GM19463 (cell line): ENCODE results near the gene RD3L.

Source experiments
- ATAC-seq: cut with Tn5 transposase; IDR thresholded peaks from one replicate; pipeline ENCODE4 v1.9.1; 2021; ENCODE audit warnings: mild to moderate bottlenecking, moderate library complexity; ENCODE audit not compliant: unreplicated experiment

The RD3L gene

DNA sequence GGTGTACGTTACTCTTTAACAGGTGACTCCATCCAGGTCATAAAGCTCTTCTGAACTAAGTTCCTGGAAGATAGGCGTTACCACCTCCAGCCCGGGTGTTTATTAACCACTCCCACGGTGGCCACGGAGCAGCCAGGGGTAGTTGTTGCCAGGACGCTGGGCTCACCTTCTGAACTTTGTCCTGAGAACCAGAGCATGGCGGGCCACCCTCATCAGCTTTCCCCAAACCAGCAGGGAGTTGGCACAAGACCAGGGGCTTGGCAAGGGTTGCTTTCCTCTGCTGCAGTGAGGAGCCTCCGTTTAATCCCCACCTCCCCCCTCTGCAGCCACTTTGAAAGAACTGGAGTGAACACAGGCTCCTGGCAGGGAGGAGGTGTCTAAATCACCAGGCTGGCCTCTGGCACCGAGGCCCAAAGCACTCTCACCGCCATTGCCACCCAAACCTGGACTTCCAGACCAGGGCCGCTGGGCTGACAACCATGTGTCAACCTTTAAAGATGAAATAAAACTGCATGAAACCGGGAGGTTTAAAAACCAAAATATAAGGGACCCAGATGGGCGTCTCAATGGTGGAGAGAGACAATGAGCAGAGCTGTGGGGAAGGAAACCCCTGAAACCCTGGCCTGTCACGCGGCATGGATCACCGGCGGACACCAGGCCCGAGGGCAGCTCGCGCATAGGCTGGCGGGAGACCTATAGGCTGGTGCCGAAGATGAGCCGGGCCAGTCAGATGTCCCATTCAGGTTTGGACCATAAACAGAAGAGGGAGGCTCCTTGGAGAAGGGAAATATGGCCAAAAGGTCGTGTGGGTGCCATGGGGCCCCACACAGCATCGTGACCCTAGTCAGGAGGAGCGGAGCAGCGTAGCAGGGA lies 45.0 kb downstream of the RD3L start:
- ATAC-seq: no peak

DNA sequence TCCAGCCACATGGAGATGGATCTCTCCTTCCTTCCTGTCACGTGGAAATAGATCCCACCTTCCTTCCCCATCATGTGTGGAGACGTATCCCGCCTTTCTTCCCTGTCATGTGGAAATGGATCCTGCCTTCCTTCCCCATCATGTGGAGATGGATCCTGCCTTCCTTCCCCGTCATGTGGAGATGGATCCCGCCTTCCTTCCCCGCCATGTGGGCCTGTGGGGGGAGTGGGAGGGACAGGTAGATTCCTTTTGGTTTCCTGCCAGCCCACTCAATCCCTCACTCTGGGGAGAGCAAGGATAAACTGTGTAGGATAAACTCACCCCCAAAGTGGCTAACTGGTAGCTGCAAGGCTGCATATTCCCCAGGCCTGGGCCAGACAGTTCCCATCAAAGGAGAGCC lies 45.8 kb downstream of the RD3L start:
- no peak for ATAC-seq

DNA sequence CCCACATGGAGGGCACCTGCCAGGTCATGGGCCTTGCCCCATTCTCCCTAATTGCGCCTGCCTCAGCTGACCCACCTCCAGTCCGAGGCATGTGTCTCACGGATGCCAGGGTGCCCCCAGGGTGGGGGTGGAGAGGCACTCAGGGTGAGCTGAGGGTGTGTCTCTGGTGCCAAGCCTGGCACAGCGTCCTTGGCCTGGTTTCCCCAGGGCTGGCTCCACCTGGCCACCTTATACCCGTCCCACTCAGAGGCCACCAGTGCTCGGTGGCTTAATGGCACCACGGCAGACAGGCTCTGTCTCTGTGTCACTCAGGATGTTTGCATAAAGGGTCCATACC lies 47.6 kb downstream of the RD3L start:
- ATAC-seq: no peak

DNA sequence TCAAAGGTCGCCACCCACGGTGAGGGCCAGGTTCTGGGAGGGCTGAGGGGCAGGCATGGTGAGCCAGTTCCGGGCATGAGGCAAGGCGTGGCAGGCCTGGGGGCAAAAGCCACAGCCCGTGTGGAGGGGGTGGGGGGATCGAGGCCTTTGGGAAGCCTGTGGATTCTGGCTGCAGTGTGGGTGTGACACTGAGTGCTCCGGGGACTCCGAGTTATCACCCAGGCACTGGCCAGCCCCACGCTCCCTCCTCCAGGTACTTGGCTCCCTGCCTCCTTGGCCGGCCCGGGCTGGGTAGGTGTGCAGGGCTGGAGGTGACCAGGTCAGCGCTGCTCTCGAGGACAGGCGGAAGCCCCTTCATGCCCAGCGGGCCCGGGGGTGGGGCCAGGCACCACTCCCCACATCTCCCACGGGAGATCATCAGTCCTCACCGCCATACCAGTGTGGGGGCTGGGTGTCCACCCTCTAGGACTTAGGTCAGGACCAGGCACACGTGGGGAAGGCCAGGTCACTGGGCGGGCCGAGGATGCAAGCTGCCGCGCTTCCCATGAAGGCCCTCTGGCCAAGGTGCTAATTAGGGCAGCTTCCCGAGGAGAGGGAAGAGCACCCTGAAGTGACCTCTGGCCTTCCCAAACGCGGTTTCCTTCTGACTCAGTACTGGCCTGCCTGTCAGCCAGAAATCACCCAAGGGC lies 48.2 kb downstream of the RD3L start:
- ATAC-seq: no peak

DNA sequence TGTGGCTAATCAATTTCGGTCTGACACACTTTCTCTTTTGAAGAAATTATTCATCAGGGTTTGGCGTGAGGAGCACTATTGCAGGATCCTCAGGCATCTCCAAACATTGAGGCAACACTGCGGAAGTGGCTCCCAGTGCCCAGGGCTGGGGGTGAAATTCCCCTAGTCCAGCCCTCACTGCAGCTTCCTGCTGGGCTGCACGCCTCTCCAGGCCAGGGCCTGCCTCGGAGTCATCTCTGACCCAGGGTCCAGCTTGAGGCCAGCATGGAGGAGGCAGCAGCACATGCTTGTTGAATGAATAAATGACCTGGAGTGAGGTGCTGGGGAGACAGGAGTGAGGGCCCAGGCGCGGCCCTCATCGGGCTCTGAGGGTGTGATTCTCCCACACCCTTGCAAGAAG lies 50.1 kb downstream of the RD3L start:
- ATAC-seq: no peak

DNA sequence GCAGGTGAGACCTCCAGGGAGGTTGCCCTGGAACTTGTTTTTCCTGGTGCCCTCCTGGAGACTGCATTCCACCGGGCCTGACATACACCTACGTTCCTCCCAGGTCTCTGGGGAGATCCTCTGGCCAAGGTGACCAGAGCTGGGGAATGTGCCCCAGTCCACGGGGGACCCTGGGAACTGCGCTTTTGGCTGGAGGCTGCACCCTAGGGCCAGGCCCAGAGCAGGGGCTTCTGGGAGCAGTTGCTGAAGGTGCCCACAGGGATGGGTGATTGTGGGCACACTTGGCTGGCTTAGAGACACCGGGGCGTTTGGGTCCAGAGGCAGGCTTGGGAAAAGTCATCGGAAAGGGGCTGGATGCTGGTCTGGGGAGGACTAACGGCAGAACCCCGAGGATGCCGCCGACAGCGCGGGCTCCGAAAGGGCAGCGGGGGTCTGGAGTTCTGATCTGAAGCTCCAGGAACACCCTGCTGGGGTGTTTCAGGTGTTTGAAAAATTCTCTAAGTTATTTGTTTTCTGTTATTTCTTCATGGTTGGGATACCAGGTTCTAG lies 50.6 kb downstream of the RD3L start:
- ATAC-seq: no peak

DNA sequence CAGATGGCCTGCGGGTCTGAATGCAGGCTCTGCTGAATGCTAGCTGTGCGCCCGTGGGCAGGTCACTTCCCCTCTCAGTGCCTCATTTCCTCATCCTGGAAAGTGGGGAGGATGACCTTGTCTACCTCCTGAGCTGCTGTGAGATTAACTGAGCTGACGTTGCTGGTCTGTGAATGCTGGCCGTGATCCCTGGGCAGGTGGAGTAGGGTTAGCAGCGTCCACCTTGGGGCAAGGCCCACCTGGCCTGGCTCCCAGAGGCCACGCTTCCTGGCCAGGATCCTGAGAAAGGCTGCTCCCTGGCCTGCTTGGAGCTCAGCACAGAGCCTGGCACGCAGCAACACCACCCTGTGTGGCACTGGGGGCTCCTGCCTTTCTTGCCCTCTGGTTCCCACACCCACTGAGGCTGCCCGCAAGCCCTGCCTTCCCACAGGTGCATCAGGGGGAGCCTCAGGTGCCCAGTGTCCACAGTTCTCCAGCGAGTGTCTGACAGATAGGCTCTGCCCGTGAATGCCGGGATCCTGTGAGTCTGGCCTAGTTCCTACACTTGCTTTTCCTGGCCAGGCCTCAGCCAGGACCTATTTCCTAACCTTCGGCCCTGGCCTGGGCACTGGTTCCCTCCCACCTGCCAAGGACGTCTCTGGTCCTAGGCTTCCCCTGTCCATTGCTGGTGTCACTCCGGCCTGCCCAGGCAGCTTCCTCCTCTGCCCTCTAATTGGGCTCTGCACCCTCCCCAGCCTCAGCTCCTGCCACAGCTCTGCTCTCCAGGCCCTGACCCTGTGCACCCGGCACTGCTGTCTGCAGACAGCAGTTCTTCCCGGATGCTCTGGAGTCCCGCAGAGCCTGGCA lies 51.3 kb downstream of the RD3L start:
- no peak for ATAC-seq
